ENCODE data around the gene TLL1. TPM values are rescaled to one million over a fixed set of nuclear protein-coding genes. Genes with fewer than 3 reads are reported as not detected.

The TLL1 gene
- total RNA-seq, 1 donor = 19.0 TPM

DNA sequence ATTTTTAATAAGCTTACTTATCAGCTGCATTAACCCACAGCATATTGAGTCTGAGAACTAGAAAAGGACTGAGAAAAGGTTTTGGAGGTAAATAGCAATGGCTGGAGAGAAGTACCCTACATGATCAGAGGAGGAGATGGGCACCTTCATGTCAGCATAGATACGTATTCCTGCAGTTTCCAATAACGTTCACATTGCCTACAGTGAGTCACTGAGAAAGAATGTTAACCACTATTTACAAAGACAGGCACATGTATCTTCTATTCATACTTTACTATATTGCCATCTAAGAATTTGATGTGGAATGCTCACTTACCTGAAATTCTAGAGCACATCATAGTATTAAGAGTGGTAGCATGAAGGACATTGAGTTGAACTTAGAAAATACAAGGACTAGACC lies 92.5 kb downstream of the TLL1 start:
- no peak overlapping the region for H3K4me3 ChIP-seq (ENCODE audit: low read depth, low read length)
- DNase-seq (ENCODE audit: low read depth) = no peak
- TF ChIP-seq CTCF (IDR thresholded peaks at IDR 0.05; ENCODE audit: insufficient read depth, low read depth, low read length) = no peak

DNA sequence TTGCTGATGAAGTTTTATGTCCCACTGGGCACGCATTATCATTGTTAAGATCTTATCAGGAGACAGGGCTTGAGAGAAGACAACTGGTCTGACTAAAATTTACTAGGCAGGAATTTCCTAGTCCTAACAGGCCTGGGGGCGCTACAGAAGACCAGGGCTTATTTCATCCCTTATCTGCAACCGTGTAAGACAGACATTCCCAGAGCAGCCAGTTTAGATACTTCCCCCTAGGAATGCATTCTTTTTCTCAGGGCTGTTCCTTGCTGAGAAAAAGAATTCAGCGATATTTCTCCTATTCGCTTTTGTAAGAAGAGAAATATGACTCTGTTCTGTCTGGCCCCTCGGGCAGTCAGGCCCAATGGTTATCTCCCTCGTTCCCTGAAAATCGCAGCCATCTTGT lies 93.8 kb downstream of the TLL1 start:
- TF ChIP-seq CTCF (IDR thresholded peaks at IDR 0.05; ENCODE audit: insufficient read depth, low read depth, low read length) = no peak

DNA sequence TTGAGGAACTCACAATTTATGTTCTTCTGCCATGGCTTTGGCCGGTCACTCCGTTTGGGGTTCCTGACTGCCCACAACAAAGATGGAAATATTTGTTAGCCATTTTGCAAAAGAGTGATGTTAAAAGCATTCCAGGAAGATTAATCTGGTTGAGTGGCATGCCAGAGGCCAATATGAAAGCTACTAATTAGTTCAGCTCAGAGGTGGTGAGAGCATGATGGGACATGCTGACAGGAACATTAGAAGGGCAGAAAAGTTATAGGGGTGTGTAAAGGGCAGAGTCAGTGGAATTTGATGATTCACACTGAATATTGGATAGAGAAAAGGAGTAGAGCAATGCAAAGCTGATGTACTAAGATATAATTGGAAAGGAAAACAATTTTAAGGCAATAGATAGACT lies 94.4 kb downstream of the TLL1 start:
- no peak for DNase-seq (ENCODE audit: low read depth)
- TF ChIP-seq CTCF (IDR thresholded peaks at IDR 0.05; ENCODE audit: insufficient read depth, low read depth, low read length) = no peak
- no peak overlapping the region for H3K4me3 ChIP-seq (ENCODE audit: low read depth, low read length)

More for the DNA sequence above, 93.8 kb downstream of the TLL1 start:
- no peak for DNase-seq (ENCODE audit: low read depth)
- H3K4me3 ChIP-seq (ENCODE audit: low read depth, low read length) = no peak overlapping the region

- DNase-seq (ENCODE audit: low read depth) = no peak
- no peak overlapping the region for H3K4me3 ChIP-seq (ENCODE audit: low read depth, low read length)
- no peak for TF ChIP-seq CTCF (IDR thresholded peaks at IDR 0.05; ENCODE audit: insufficient read depth, low read depth, low read length)
These were observed 97.8 kb downstream of the TLL1 start for GRCh38 chr4:165970703-165971420.

GRCh38 chr4:165971446-165971845 lies 98.4 kb downstream of the TLL1 start:
- H3K4me3 ChIP-seq (ENCODE audit: low read depth, low read length) = no peak overlapping the region
- no peak for TF ChIP-seq CTCF (IDR thresholded peaks at IDR 0.05; ENCODE audit: insufficient read depth, low read depth, low read length)

GRCh38 chr4:165971933-165972332 lies 98.9 kb downstream of the TLL1 start:
- DNase-seq (ENCODE audit: low read depth) = no peak
- H3K4me3 ChIP-seq (ENCODE audit: low read depth, low read length) = no peak overlapping the region
- no peak for TF ChIP-seq CTCF (IDR thresholded peaks at IDR 0.05; ENCODE audit: insufficient read depth, low read depth, low read length)

More at GRCh38 chr4:165971446-165971845, 98.4 kb downstream of the TLL1 start:
- no peak for DNase-seq (ENCODE audit: low read depth)

GRCh38 chr4:165972747-165973146 lies 99.7 kb downstream of the TLL1 start:
- no peak for DNase-seq (ENCODE audit: low read depth)
- no peak for TF ChIP-seq CTCF (IDR thresholded peaks at IDR 0.05; ENCODE audit: insufficient read depth, low read depth, low read length)
- no peak overlapping the region for H3K4me3 ChIP-seq (ENCODE audit: low read depth, low read length)

Measured in fibroblast of villous mesenchyme (primary cell).